Neural progenitor cell (in vitro differentiated cells): ENCODE results near the gene MAPRE2.

ENCODE experiments used
- EZH2 ChIP-seq: fragments of 200-600 bp; sonication (generic); IDR thresholded peaks from 2 replicates; pipeline ENCODE4 v1.6.1; 2017; ENCODE audit warnings: antibody characterized with exemption, mild to moderate bottlenecking, moderate library complexity
- TF ChIP-seq, protein P1 (sequence below): fragments of 200-600 bp; sonication (generic); IDR thresholded peaks from 2 replicates; pipeline ENCODE4 v1.5.1; 2017; ENCODE audit warnings: antibody characterized with exemption, mild to moderate bottlenecking

- TF ChIP-seq, protein P1, sequence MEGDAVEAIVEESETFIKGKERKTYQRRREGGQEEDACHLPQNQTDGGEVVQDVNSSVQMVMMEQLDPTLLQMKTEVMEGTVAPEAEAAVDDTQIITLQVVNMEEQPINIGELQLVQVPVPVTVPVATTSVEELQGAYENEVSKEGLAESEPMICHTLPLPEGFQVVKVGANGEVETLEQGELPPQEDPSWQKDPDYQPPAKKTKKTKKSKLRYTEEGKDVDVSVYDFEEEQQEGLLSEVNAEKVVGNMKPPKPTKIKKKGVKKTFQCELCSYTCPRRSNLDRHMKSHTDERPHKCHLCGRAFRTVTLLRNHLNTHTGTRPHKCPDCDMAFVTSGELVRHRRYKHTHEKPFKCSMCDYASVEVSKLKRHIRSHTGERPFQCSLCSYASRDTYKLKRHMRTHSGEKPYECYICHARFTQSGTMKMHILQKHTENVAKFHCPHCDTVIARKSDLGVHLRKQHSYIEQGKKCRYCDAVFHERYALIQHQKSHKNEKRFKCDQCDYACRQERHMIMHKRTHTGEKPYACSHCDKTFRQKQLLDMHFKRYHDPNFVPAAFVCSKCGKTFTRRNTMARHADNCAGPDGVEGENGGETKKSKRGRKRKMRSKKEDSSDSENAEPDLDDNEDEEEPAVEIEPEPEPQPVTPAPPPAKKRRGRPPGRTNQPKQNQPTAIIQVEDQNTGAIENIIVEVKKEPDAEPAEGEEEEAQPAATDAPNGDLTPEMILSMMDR, result no peak
- TF ChIP-seq EZH2, result no peak
Observed at GRCh38 chr18:35097763-35098162, 56.5 kb downstream of the MAPRE2 start.
